ENCODE measurements around the gene ITIH1. TPM values are rescaled to one million over a fixed set of nuclear protein-coding genes. Genes with fewer than 3 reads are reported as not detected.

Gene ITIH1
- total and polyA plus RNA-seq, 9 of the 15 experiments (the other 6 are each of a cell fraction or from before 2014, with no cell fraction given) = 0.31 TPM; not detected in 8

DNA sequence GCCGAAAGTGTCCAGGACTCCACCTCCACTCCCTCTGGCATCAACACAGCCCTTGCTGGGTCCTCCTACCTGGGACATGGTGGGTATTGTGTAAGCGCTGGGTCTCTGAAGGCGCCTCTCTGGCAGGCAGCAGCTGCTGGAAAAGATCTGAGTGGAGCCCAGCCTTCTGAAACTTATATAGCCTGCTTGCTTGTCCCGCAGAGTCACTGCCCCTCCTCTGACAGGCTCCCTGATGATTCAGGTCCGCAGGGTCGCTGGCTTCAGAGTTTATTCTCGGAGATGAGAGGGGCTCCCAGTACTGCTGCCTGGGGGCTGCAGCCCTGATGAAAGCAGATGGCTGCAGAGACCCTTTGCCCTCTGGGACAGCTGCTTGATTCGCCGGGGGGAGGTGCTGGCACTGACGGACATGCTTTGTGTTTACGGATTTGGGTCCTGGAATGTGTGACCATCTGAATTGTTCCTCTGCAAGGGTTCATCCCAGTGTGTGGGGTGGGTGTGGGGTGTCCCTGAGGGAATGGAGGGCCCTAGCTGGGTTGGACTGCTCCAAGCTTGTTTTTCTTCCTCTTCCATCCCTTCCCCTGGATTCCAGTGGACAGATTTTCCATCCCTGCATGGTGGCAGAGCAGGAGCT lies 57.6 kb downstream of the ITIH1 start, which contains the start of gene MUSTN1:
Gene MUSTN1, minus strand, starts transcription at position 149 of the 631 bp plus-strand sequence. Its CDS starts 71 bp downstream, at position 78.
- H3K4me1 ChIP-seq (replicated peaks in 1 of 2; ENCODE audit: control insufficient read depth in 2 of 2, insufficient read depth in 2 of 2, low read length in 2 of 2) = peaks cover 15 to 20% of the 10 kb centered on the region in 2 experiments
- intact Hi-C loops (cut with micrococcal nuclease) = loop anchor here (5.0 kb wide), 1 partner anchor 93 kb away; no protein-coding TSS in a partner anchor
- H3K9ac ChIP-seq (ENCODE audit: insufficient read depth in 1 of 2, low read depth in 2 of 2, low read length in 2 of 2) = peak within 1 kb of the TSS in 1 of 2 experiments; percentile 9; a peak in 2 of 4 replicates
- H3K27ac ChIP-seq (ENCODE audit: extremely low read depth, low read depth, low read length) = no peak within 1 kb of the TSS
- in situ Hi-C loops (cut with MboI) = no loop called here
- H3K9me3 ChIP-seq (replicated peaks; ENCODE audit: control insufficient read depth, insufficient read depth, low read depth, low read length) = no peaks in the 10 kb centered on the region
- no peaks in the 10 kb centered on the region for H3K36me3 ChIP-seq (ENCODE audit: control insufficient read depth, insufficient read depth, low read length)
- no peaks in the 10 kb centered on the region for H3K27me3 ChIP-seq (ENCODE audit: control insufficient read depth in 2 of 2, insufficient read depth in 2 of 2, low read length in 2 of 2)
- H3K79me2 ChIP-seq (ENCODE audit: control insufficient read depth, insufficient read depth, low read length) = no peaks in the 10 kb centered on the region
- H3K4me3 ChIP-seq = no peak within 1 kb of the TSS
- H4K20me1 ChIP-seq (replicated peaks; ENCODE audit: control insufficient read depth, insufficient read depth, low read length) = no peaks in the 10 kb centered on the region
- H3K9me1 ChIP-seq (ENCODE audit: control insufficient read depth, insufficient read depth, low read length) = no peaks in the 10 kb centered on the region
- no TSS peak for BruUV-seq (replicated peaks)
- CTCF ChIA-PET (ENCODE audit: low intra/inter-chr PET ratio) = interaction anchor here (0.6 kb wide), 1 partner anchor 302 kb away, joined by 3 read pairs; no protein-coding TSS in a partner anchor
- WGBS (ENCODE audit: insufficient coverage, low coverage, missing lambda C conversion rate) = 35% methylated on average over 8 of the region's 11 CpGs
- no peak within 1 kb of the TSS for H3K4me2 ChIP-seq (ENCODE audit: insufficient read depth, low read length)
- POLR2A ChIA-PET = interaction anchor here (0.5 to 0.7 kb wide), 3 partner anchors 8 to 78 kb away, joined by 3 read pairs; no protein-coding TSS in a partner anchor
- FAIRE-seq (no peak), ATAC-seq (no peak), DNase-seq (ENCODE audit: extremely low read depth in 1 of 4, low spot score in 3 of 4) (no peak)
- no peak within 1 kb of the TSS for H2AFZ ChIP-seq (ENCODE audit: low read depth, low read length)
- TF ChIP-seq, protein P1, sequence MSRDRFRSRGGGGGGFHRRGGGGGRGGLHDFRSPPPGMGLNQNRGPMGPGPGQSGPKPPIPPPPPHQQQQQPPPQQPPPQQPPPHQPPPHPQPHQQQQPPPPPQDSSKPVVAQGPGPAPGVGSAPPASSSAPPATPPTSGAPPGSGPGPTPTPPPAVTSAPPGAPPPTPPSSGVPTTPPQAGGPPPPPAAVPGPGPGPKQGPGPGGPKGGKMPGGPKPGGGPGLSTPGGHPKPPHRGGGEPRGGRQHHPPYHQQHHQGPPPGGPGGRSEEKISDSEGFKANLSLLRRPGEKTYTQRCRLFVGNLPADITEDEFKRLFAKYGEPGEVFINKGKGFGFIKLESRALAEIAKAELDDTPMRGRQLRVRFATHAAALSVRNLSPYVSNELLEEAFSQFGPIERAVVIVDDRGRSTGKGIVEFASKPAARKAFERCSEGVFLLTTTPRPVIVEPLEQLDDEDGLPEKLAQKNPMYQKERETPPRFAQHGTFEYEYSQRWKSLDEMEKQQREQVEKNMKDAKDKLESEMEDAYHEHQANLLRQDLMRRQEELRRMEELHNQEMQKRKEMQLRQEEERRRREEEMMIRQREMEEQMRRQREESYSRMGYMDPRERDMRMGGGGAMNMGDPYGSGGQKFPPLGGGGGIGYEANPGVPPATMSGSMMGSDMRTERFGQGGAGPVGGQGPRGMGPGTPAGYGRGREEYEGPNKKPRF (IDR thresholded peaks at IDR 0.05; ENCODE audit: low read depth, low read length) = no peak
- no peak for TF ChIP-seq KLF1 (tag; IDR thresholded peaks at IDR 0.05)
- TF ChIP-seq, protein P2, sequence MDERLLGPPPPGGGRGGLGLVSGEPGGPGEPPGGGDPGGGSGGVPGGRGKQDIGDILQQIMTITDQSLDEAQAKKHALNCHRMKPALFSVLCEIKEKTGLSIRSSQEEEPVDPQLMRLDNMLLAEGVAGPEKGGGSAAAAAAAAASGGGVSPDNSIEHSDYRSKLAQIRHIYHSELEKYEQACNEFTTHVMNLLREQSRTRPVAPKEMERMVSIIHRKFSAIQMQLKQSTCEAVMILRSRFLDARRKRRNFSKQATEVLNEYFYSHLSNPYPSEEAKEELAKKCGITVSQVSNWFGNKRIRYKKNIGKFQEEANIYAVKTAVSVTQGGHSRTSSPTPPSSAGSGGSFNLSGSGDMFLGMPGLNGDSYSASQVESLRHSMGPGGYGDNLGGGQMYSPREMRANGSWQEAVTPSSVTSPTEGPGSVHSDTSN (CRISPR knock-in tag; IDR thresholded peaks at IDR 0.05; ENCODE audit: low read depth) = no peak
- TF ChIP-seq, protein P2 (tag; conservative IDR thresholded peaks at IDR 0.05; ENCODE audit: low read depth) = no peak
- no peak for TF ChIP-seq FIP1L1 (IDR thresholded peaks at IDR 0.05; ENCODE audit: low read depth, low read length, poor library complexity, severe bottlenecking)
- no peak for TF ChIP-seq COPS2 (conservative IDR thresholded peaks at IDR 0.05)
- no peak for TF ChIP-seq ZNF224 (CRISPR knock-in tag; IDR thresholded peaks at IDR 0.05)
- TF ChIP-seq, protein P3, sequence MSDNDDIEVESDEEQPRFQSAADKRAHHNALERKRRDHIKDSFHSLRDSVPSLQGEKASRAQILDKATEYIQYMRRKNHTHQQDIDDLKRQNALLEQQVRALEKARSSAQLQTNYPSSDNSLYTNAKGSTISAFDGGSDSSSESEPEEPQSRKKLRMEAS (CRISPR knock-in tag; IDR thresholded peaks at IDR 0.05) = no peak
- TF ChIP-seq, protein P4, sequence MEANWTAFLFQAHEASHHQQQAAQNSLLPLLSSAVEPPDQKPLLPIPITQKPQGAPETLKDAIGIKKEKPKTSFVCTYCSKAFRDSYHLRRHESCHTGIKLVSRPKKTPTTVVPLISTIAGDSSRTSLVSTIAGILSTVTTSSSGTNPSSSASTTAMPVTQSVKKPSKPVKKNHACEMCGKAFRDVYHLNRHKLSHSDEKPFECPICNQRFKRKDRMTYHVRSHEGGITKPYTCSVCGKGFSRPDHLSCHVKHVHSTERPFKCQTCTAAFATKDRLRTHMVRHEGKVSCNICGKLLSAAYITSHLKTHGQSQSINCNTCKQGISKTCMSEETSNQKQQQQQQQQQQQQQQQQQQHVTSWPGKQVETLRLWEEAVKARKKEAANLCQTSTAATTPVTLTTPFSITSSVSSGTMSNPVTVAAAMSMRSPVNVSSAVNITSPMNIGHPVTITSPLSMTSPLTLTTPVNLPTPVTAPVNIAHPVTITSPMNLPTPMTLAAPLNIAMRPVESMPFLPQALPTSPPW (CRISPR knock-in tag; IDR thresholded peaks at IDR 0.05) = no peak
- TF ChIP-seq, protein P5, sequence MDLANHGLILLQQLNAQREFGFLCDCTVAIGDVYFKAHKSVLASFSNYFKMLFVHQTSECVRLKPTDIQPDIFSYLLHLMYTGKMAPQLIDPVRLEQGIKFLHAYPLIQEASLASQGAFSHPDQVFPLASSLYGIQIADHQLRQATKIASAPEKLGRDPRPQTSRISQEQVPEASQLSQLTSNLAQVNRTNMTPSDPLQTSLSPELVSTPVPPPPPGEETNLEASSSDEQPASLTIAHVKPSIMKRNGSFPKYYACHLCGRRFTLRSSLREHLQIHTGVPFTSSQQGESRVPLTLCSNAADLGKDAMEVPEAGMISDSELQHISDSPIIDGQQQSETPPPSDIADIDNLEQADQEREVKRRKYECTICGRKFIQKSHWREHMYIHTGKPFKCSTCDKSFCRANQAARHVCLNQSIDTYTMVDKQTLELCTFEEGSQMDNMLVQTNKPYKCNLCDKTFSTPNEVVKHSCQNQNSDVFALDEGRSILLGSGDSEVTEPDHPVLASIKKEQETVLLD (IDR thresholded peaks at IDR 0.05) = no peak
- no peak for TF ChIP-seq HNRNPUL1 (IDR thresholded peaks at IDR 0.05; ENCODE audit: low read length)
- TF ChIP-seq ZNF253 (CRISPR knock-in tag; conservative IDR thresholded peaks at IDR 0.05) = no peak
- no peak for TF ChIP-seq SP1 (CRISPR knock-in tag; IDR thresholded peaks at IDR 0.05)
- no peak for TF ChIP-seq FOXJ2 (tag; IDR thresholded peaks at IDR 0.05)
